Measurements from ENCODE around the gene ZNF578. TPM values are rescaled to one million over a fixed set of nuclear protein-coding genes. Genes with fewer than 3 reads are reported as not detected.

ZNF578 gene
- total and polyA plus RNA-seq, 2 of the 8 experiments (the other 6 are each of a cell fraction or from before 2014, with no cell fraction given), result 1.6 to 4.2 TPM

- no peak for TF ChIP-seq CHD1 (IDR thresholded peaks at IDR 0.05; ENCODE audit: low read depth, low read length)
- TF ChIP-seq RAD21 (IDR thresholded peaks at IDR 0.05 in 1 of 2, conservative IDR thresholded peaks at IDR 0.05 in 1 of 2; ENCODE audit: low read depth in 2 of 2, low read length in 2 of 2), result peak; percentile 80 to 87
- TF ChIP-seq MAFK (IDR thresholded peaks at IDR 0.05; ENCODE audit: low read depth, low read length), result no peak
- no peak for TF ChIP-seq ATF2 (IDR thresholded peaks at IDR 0.05; ENCODE audit: low read length)
Observed at GRCh38 chr19:52464798-52465470, 11.6 kb downstream of the ZNF578 start (continued).

All from H1 (cell line).